Bronchial epithelial cell (primary cell): Measurements from ENCODE around the gene ONECUT3. TPM values are rescaled to one million over a fixed set of nuclear protein-coding genes. Genes with fewer than 3 reads are reported as not detected.

ENCODE experiments used
- DNase-seq: peaks from one replicate; pipeline ENCODE4 v3.0.0-alpha.2; 2010; ENCODE audit warnings: low read depth
- FAIRE-seq: peaks from 2 replicates; lab custom pipeline; 2011; peaks lifted over from hg19 to GRCh38; lab: Jason Lieb, UNC
- H3K27me3 ChIP-seq: 2 replicates; pipeline ENCODE4 v1.5.1; 2011; ENCODE audit warnings: low read length; ENCODE audit not compliant: control insufficient read depth, insufficient read depth
- H3K36me3 ChIP-seq: 2 replicates; pipeline ENCODE4 v1.5.1; 2011; ENCODE audit warnings: low read length; ENCODE audit not compliant: control insufficient read depth, insufficient read depth
- H3K4me3 ChIP-seq: 2 replicates; pipeline ENCODE4 v1.5.1; 2011; ENCODE audit warnings: mild to moderate bottlenecking, low read depth, low read length, control low read depth
- total RNA-seq: library from RNA; depleted of rRNA; stranded (reverse); fragments of >200 nt; gene quantifications from 2 replicates; pipeline ENCODE4 v1.2.1, GENCODE V29; 2014
- TF ChIP-seq, protein P1 (sequence below): IDR thresholded peaks from 2 replicates; pipeline ENCODE4 v1.5.1; 2011; ENCODE audit warnings: mild to moderate bottlenecking, moderate library complexity, low read length, control low read depth, inconsistent platforms; ENCODE audit not compliant: insufficient read depth, severe bottlenecking

Gene ONECUT3
- total RNA-seq, 1 donor from 2014 or later = under 0.01 TPM

DNA sequence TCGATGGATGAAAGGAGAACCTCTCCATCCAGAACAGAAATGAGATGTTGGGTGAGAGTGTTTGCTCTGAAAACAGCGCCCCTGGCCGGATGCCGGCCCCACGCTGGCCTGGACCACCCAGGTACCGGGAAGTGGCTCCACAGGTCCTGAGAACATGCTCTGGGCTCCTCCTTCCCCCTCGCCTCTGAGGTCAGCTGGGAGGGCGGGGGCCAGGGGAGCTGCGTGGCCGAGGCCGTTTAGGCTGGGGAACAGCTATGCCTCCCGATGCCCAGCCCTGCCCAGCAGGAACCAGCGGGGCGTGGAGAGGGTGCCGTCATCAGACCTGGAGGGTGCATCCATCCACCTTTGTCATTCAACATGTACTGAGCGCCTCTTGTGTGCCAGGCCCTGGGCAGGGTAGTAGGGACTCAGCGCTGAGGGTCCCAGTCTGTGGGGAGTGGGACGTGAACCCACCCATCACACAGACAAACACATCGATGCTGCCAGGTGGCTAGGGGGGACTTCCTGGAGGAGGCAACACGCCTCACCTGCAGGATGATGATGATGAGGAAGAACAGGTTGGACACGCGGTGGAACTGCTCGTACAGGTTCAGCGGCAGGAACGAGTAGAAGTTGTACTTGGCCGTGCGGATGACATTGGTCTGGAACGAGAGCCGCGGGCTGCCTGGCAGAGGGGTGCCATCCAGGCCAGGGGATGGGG is 54.5 kb downstream of the ONECUT3 start:
- H3K36me3 ChIP-seq = no peaks in the 10 kb centered on the region
- DNase-seq = no peak
- no peak overlapping the region for H3K4me3 ChIP-seq
- TF ChIP-seq, protein P1, sequence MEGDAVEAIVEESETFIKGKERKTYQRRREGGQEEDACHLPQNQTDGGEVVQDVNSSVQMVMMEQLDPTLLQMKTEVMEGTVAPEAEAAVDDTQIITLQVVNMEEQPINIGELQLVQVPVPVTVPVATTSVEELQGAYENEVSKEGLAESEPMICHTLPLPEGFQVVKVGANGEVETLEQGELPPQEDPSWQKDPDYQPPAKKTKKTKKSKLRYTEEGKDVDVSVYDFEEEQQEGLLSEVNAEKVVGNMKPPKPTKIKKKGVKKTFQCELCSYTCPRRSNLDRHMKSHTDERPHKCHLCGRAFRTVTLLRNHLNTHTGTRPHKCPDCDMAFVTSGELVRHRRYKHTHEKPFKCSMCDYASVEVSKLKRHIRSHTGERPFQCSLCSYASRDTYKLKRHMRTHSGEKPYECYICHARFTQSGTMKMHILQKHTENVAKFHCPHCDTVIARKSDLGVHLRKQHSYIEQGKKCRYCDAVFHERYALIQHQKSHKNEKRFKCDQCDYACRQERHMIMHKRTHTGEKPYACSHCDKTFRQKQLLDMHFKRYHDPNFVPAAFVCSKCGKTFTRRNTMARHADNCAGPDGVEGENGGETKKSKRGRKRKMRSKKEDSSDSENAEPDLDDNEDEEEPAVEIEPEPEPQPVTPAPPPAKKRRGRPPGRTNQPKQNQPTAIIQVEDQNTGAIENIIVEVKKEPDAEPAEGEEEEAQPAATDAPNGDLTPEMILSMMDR = no peak
- no peaks in the 10 kb centered on the region for H3K27me3 ChIP-seq
- FAIRE-seq = peak; percentile 91

DNA sequence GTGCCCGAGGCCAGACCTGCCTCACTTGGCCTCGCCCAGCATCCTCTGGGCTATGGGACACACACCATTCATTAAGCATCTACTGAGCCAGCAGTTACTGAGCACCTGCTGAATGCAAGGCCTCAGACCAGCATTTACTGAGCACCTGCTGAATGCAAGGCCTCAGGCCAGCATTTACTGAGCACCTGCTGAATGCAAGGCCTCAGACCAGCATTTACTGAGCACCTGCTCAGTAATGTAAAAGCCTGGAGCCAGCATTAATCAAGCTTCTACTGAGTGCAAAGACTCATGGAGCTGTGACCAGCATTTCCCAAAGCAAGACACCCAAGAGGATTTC is 55.1 kb downstream of the ONECUT3 start:
- H3K36me3 ChIP-seq = no peaks in the 10 kb centered on the region
- H3K4me3 ChIP-seq = no peak overlapping the region
- no peaks in the 10 kb centered on the region for H3K27me3 ChIP-seq
- no peak for FAIRE-seq
- TF ChIP-seq, protein P1 = no peak
- no peak for DNase-seq

DNA sequence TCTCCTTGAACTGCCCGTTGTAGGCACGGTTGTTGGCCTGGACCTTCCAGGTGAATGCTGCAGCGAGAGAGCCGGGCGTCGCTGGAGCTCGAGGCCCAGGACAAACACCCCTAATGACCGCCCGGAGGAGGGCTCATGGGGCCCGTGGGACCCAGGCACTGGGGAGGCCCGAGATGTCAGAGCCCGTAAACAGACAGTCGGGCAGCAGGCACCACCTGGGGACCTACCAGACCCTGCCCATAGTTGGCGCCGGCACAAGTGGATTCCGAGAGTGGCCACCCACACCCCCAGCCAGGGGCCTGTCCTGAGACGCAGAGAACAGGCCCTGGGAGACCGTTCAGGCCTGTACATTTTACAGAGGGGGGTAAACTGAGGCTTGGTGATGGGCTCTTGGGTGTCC is 56.4 kb downstream of the ONECUT3 start:
- TF ChIP-seq, protein P1 = no peak
- Histone ChIP-seq H3K4me3 (no peak overlapping the region), H3K36me3 (no peaks in the 10 kb centered on the region), H3K27me3 (no peaks in the 10 kb centered on the region)
- no peak for DNase-seq
- no peak for FAIRE-seq

DNA sequence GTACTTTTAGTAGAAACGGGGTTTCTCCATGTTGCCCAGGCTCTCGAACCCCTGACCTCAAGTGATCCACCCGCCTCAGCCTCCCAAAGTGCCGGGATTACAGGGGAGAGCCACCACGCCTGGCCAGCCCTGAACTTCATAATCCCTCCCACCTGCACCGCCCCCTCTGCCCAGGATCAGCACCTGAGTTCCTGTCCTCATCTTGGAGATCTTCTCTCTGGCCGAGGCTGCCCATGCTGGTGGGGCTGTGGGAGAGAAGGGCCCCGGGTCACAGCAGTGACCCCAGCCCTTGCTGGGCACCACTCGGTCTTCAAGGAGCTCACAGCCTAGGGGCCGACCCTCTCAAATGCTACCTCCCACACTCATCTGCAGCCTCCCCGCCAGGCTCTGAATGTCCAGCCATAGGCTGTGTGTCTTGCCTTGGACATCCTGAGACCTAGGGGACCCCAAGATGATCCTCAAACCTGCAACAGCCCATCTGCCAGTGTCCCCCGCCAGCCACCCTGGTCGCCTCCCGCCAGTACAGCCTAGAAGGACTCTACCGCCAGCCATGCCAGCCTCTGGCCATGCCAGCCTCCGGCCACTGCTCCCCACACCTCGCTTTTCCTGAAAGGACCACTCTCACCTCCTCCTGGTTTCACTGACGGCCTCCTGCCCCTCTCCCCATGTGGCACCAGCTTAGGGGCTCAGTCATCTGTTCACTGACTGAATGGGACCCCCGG is 57.3 kb downstream of the ONECUT3 start:
- TF ChIP-seq, protein P1 = no peak
- no peak overlapping the region for H3K4me3 ChIP-seq
- H3K36me3 ChIP-seq = no peaks in the 10 kb centered on the region
- FAIRE-seq (no peak), DNase-seq (no peak)
- no peaks in the 10 kb centered on the region for H3K27me3 ChIP-seq

DNA sequence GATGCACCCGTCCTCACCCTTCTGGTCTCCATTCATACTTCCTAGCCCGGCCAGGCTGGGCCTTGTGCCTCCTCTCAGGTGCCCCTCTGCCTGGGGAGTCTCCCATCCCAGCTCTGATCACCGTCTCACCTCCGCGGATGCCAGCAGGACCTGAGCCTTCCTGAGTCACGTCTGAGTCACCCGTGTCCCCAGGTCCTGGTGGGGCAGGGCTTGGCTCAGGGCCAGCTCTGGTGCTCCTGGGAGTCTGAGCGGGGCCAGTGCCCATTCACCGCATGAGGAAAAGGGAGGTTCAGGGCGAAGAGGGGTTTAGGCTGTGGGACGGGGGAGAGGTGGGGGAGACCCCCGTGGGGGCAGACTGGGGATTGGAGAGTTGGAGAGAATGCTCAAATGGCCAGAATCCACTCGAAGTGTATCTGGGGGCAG is 58.2 kb downstream of the ONECUT3 start:
- peaks cover 4% of the 10 kb centered on the region for H3K36me3 ChIP-seq
- no peak for FAIRE-seq
- H3K4me3 ChIP-seq = peak overlapping the region; percentile 39
- peak; percentile 84 for DNase-seq
- TF ChIP-seq, protein P1 = no peak
- no peaks in the 10 kb centered on the region for H3K27me3 ChIP-seq
